ENCODE data around the gene SLC35F3. TPM values are rescaled to one million over a fixed set of nuclear protein-coding genes. Genes with fewer than 3 reads are reported as not detected.

SLC35F3 gene
- total and polyA plus RNA-seq, 2 experiments from 2014 or later, result 0.80 to 1.3 TPM

DNA sequence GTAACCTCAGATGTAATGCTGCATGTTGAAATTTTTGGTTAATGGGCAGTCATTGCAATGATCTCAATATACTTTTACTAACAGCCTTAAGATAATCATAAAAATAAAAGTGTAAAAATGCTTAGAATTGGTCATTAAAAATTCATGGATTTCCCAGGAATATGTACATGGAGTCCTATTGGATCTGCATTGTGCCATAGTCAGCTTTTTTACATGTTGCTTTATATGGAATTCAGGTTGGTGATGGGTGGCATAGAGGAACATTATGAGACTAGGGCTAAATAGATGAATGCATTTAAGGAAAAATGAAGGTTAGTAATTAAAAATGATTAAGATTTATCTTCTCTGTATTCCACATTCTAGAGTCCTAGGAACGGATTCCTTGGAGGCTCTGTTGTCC lies 103.2 kb downstream of the SLC35F3 start:
- Histone ChIP-seq H3K36me3 (replicated peaks; ENCODE audit: insufficient read depth, low read depth) (no peaks in the 10 kb centered on the region), H3K9me3 (ENCODE audit: low read depth) (no peaks in the 10 kb centered on the region), H3K27ac (no peak overlapping the region), H3K9me2 (replicated peaks; ENCODE audit: insufficient read depth) (no peaks in the 10 kb centered on the region), H3K79me2 (no peaks in the 10 kb centered on the region), H4K20me1 (ENCODE audit: insufficient read depth, poor library complexity, severe bottlenecking) (no peaks in the 10 kb centered on the region), H2AFZ (no peak overlapping the region), H3K27me3 (no peaks in the 10 kb centered on the region), H3K4me3 (no peak overlapping the region), H3K4me1 (ENCODE audit: insufficient read depth) (no peaks in the 10 kb centered on the region), H3K4me2 (no peak overlapping the region)
- TF ChIP-seq EZH2phosphoT487 (IDR thresholded peaks at IDR 0.05; ENCODE audit: low read depth, severe bottlenecking, unreplicated experiment) (no peak), EZH2 (IDR thresholded peaks at IDR 0.05; ENCODE audit: borderline replicate concordance) (no peak)
- TF ChIP-seq, protein P1, sequence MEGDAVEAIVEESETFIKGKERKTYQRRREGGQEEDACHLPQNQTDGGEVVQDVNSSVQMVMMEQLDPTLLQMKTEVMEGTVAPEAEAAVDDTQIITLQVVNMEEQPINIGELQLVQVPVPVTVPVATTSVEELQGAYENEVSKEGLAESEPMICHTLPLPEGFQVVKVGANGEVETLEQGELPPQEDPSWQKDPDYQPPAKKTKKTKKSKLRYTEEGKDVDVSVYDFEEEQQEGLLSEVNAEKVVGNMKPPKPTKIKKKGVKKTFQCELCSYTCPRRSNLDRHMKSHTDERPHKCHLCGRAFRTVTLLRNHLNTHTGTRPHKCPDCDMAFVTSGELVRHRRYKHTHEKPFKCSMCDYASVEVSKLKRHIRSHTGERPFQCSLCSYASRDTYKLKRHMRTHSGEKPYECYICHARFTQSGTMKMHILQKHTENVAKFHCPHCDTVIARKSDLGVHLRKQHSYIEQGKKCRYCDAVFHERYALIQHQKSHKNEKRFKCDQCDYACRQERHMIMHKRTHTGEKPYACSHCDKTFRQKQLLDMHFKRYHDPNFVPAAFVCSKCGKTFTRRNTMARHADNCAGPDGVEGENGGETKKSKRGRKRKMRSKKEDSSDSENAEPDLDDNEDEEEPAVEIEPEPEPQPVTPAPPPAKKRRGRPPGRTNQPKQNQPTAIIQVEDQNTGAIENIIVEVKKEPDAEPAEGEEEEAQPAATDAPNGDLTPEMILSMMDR (IDR thresholded peaks at IDR 0.05; ENCODE audit: poor library complexity), result no peak
- WGBS (ENCODE audit: low lambda C conversion rate, missing lambda C conversion rate), result 93% methylated on average over 1 of the region's 1 CpG
- no peak for DNase-seq (ENCODE audit: low spot score)

DNA sequence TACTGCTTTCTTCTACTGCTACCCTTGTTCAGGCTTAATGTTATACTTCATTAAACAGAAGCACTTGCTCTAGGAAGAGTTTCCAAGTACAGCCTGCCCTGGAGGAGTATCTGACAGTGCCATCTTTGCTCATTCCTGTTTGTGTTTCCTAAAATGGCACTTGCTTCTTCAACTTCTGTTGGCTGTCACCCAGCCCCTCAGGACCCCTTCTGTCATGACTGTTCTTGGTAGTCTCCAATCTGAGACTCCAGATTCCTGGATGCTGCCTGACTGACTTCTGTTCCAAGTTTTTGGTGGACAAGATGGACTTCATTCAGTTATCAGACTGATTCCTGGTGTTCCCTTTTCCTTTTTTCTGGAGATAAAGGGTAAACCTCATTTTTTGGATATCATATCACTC lies 104.1 kb downstream of the SLC35F3 start:
- TF ChIP-seq EZH2phosphoT487 (IDR thresholded peaks at IDR 0.05; ENCODE audit: low read depth, severe bottlenecking, unreplicated experiment) (no peak), EZH2 (IDR thresholded peaks at IDR 0.05; ENCODE audit: borderline replicate concordance) (no peak)
- TF ChIP-seq, protein P1 (IDR thresholded peaks at IDR 0.05; ENCODE audit: poor library complexity), result no peak
- no peaks in the 10 kb centered on the region for H4K20me1 ChIP-seq (ENCODE audit: insufficient read depth, poor library complexity, severe bottlenecking)
- no peaks in the 10 kb centered on the region for H3K4me1 ChIP-seq (ENCODE audit: insufficient read depth)

DNA sequence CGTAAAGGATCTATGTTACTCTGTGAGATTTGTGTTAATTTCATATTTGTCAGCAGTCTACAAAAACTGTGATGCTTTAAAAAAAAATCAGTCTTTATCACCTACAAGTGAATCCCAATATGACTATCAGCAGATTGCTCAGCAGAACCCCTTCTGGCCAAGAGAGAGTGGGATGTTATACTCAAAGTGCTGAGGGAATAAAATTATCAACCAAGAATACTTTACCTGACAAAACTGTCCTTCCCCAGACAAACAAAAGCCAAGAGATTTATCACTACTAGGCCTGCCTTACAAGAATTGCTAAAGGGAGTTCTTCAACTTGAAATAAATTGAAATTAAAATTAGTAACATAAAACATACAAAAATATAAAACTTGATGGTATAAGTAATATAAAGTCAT lies 105.2 kb downstream of the SLC35F3 start:
- 86% methylated on average over 1 of the region's 1 CpG for WGBS (ENCODE audit: low lambda C conversion rate, missing lambda C conversion rate)
- TF ChIP-seq, protein P1 (IDR thresholded peaks at IDR 0.05; ENCODE audit: poor library complexity), result no peak
- TF ChIP-seq EZH2phosphoT487 (IDR thresholded peaks at IDR 0.05; ENCODE audit: low read depth, severe bottlenecking, unreplicated experiment), result no peak
- TF ChIP-seq EZH2 (IDR thresholded peaks at IDR 0.05; ENCODE audit: borderline replicate concordance), result no peak

More for the DNA sequence above, 104.1 kb downstream of the SLC35F3 start:
- Histone ChIP-seq H3K27me3 (no peaks in the 10 kb centered on the region), H3K4me2 (no peak overlapping the region), H3K4me3 (no peak overlapping the region), H3K9me3 (ENCODE audit: low read depth) (no peaks in the 10 kb centered on the region), H3K36me3 (replicated peaks; ENCODE audit: insufficient read depth, low read depth) (no peaks in the 10 kb centered on the region), H3K79me2 (no peaks in the 10 kb centered on the region), H2AFZ (no peak overlapping the region), H3K9me2 (replicated peaks; ENCODE audit: insufficient read depth) (no peaks in the 10 kb centered on the region), H3K27ac (no peak overlapping the region)
- no peak for DNase-seq (ENCODE audit: low spot score)

DNA sequence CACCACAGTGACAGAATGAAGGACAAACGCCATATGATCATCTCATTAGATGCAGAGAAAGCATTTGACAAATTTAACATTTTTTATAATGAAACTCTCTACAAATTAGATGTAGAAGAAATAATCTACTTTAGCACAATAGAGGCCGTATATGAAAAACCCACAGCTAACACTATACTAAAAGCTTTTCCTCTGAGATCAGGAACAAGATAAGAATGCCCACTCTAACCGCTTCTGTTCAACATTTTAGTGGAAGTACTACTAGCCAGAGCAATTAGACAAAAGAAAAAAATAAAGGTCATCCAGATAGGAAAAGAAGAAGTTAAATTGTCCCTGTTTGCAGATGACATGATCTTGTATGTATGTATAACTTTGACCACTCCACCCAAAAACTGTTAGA lies 109.7 kb downstream of the SLC35F3 start:
- WGBS (ENCODE audit: low lambda C conversion rate, missing lambda C conversion rate), result 73% methylated on average over 3 of the region's 3 CpGs
- no peak overlapping the region for H3K4me3 ChIP-seq
- H3K27me3 ChIP-seq, result no peaks in the 10 kb centered on the region
- H3K27ac ChIP-seq, result no peak overlapping the region
- no peaks in the 10 kb centered on the region for H3K9me2 ChIP-seq (replicated peaks; ENCODE audit: insufficient read depth)
- H4K20me1 ChIP-seq (ENCODE audit: insufficient read depth, poor library complexity, severe bottlenecking), result no peaks in the 10 kb centered on the region
- H3K79me2 ChIP-seq, result no peaks in the 10 kb centered on the region
- H3K9me3 ChIP-seq (ENCODE audit: low read depth), result no peaks in the 10 kb centered on the region
- TF ChIP-seq EZH2 (IDR thresholded peaks at IDR 0.05; ENCODE audit: borderline replicate concordance) (no peak), EZH2phosphoT487 (IDR thresholded peaks at IDR 0.05; ENCODE audit: low read depth, severe bottlenecking, unreplicated experiment) (no peak)
- TF ChIP-seq, protein P1 (IDR thresholded peaks at IDR 0.05; ENCODE audit: poor library complexity), result no peak
- no peak for DNase-seq (ENCODE audit: low spot score)
- no peaks in the 10 kb centered on the region for H3K36me3 ChIP-seq (replicated peaks; ENCODE audit: insufficient read depth, low read depth)
- no peak overlapping the region for H2AFZ ChIP-seq
- H3K4me1 ChIP-seq (ENCODE audit: insufficient read depth), result no peaks in the 10 kb centered on the region
- H3K4me2 ChIP-seq, result no peak overlapping the region

More for the DNA sequence above, 105.2 kb downstream of the SLC35F3 start:
- Histone ChIP-seq H2AFZ (no peak overlapping the region), H3K27ac (no peak overlapping the region), H4K20me1 (ENCODE audit: insufficient read depth, poor library complexity, severe bottlenecking) (no peaks in the 10 kb centered on the region), H3K79me2 (no peaks in the 10 kb centered on the region), H3K4me1 (ENCODE audit: insufficient read depth) (no peaks in the 10 kb centered on the region), H3K27me3 (no peaks in the 10 kb centered on the region), H3K9me2 (replicated peaks; ENCODE audit: insufficient read depth) (no peaks in the 10 kb centered on the region), H3K4me2 (no peak overlapping the region), H3K9me3 (ENCODE audit: low read depth) (no peaks in the 10 kb centered on the region), H3K4me3 (no peak overlapping the region), H3K36me3 (replicated peaks; ENCODE audit: insufficient read depth, low read depth) (no peaks in the 10 kb centered on the region)
- DNase-seq (ENCODE audit: low spot score), result no peak
